Ureter (tissue), 1 donor: ENCODE results near the gene KLK14. TPM values are rescaled to one million over a fixed set of nuclear protein-coding genes. Genes with fewer than 3 reads are reported as not detected.

Source experiments
- DNase-seq: peaks from one replicate; pipeline ENCODE4 v3.0.0-alpha.2; 2020; ENCODE audit warnings: low spot score
- total RNA-seq: library from RNA; stranded (reverse); gene quantifications from one replicate; pipeline ENCODE4 v1.2.4, GENCODE V29; 2023
- donor health status: DM: yes; HTN: yes; CAD: no.

Gene KLK14
- total RNA-seq, 1 donor from 2014 or later = not detected

- DNase-seq = no peak
Measured at GRCh38 chr19:51086153-51086850, 3.6 kb upstream of the KLK14 start.

DNA sequence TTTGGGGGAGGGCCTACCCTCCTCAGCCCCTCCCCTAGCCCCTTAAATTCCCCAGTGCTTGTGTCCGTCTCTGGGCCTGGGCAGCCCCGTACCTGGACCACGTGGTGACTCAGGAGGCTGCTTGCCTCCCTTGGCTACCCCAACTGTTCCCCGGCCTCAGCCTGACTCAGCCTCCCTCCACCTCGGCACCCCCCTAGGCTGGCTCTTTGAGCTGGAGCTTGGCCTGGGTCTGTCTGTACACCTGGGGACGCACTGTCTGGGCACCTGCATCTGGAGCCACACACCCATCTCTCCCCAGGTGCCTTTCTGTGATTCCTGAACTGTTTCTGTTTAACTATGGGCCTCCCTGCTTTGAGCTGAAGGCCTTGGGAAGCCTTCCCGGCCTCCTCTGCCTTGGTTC, 1.8 kb upstream of the KLK14 start:
- no peak for DNase-seq

DNA sequence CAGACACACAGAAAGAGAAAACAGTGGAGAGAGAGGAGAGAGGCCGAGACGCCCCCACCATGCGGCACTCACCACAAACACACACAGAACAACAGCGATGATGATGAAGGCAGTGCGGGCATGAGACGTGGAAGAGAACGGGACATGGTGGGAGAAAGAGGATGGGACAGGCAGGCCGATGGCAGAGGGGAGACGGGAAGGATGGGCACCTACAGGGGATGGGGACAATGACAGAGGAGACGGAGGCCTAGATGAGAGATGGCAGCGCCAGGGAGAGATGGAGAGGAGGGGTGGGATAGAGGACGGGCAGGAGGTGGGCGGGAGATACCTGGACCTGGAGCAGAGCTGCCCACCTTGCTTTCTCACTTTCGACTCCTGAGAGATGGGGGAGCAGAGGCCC, 1.1 kb upstream of the KLK14 start:
- no peak for DNase-seq

GRCh38 chr19:51083181-51083580, 494 bp upstream of the KLK14 start:
- DNase-seq = no peak

DNA sequence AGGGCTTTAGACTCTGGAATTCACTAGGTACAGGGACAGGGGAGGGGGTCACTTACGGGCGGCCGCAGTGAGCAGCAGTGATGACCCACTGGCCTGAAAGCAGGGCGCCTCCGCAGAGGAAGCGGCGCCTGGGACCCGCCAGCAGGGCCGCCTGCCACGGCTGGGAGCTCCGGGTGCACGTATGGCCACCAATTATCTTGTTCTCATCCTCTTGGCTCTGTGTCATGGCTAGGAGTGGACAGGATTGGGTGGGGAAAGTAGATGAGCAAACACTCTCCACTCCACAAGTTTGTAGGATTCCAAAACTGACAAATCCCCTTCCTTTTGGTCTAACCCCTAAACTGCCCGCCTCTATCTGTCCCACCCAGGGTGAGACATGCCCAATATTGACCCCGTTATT, 1.2 kb downstream of the KLK14 start:
- DNase-seq = no peak

DNA sequence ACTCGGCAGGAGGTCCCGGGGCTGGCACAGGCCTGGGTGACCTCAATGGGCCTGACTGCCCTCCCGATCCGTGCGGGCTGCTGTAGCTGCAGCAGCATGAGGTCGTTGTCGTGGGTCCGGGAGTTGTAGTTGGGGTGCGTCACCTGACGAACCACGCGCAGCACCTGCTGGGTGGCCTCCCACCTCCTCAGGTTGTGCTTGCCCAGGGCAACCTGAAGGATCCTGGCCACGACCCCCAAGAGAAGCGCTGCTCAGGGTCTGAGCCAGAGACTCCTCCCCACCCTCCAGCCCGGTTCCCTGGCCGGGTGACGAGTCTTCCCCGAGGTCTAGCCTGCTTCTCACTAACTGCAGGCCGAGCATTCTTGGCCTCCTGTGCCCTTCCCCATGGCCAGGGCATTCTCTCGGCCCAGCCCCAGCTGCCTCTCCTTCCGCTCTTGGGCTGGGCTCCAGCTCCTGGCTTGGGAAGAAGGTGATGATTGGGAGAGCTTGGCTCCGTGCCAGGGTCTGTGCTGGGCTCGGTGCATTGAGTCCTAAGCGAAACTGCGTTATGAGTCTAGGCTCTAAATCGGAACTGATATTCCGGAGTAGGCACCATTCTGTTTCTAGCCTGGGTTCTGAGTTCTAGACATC, 3.1 kb downstream of the KLK14 start:
- no peak for DNase-seq

- no peak for DNase-seq
Measured at GRCh38 chr19:51078731-51079130, 4.0 kb downstream of the KLK14 start.

- no peak for DNase-seq
Measured at GRCh38 chr19:51078104-51078503, 4.6 kb downstream of the KLK14 start.

- no peak for DNase-seq
Measured at GRCh38 chr19:51076631-51077213, 6.0 kb downstream of the KLK14 start.

- no peak for DNase-seq
Measured at GRCh38 chr19:51075998-51076397, 6.7 kb downstream of the KLK14 start.

GRCh38 chr19:51071095-51071405, 11.6 kb downstream of the KLK14 start:
- DNase-seq = no peak

GRCh38 chr19:51070334-51071094, 12.2 kb downstream of the KLK14 start:
- DNase-seq = no peak

DNA sequence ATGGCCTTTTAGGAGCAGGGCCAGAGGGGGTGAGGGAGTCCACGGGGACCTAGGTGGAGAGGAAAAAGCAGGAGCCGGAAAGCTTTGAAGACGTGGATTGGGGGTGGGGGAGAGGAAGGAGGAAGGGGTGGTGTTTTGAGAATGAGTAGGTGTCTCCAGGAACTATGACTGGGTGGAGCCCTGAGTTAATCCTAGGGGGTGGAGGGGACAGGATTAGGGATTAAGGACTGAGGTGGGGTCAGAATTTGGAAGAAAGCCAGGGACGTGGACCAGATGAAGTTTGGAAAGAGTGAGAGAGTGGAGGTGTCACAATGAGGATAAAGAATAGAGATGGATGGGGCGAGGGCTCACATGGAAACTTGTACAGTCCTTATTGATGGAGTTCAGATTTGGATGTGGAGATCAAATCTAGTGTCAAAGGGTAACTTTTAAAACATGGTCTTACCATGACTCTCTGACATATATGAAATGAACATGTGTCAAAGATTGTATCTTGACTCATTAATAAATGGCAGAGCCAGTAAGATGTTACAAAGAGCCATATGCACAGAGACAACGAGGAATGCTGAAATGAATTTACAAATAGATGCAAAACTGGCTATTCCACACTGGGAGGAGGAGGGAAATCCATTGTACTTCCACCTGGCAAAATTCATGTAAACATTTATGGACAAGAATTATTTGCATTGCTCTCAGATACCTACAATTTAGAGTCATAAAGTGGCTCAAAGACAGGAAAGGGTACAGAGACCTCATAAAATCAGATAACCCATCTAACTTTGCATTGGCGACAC, 16.1 kb downstream of the KLK14 start:
- DNase-seq = no peak

DNA sequence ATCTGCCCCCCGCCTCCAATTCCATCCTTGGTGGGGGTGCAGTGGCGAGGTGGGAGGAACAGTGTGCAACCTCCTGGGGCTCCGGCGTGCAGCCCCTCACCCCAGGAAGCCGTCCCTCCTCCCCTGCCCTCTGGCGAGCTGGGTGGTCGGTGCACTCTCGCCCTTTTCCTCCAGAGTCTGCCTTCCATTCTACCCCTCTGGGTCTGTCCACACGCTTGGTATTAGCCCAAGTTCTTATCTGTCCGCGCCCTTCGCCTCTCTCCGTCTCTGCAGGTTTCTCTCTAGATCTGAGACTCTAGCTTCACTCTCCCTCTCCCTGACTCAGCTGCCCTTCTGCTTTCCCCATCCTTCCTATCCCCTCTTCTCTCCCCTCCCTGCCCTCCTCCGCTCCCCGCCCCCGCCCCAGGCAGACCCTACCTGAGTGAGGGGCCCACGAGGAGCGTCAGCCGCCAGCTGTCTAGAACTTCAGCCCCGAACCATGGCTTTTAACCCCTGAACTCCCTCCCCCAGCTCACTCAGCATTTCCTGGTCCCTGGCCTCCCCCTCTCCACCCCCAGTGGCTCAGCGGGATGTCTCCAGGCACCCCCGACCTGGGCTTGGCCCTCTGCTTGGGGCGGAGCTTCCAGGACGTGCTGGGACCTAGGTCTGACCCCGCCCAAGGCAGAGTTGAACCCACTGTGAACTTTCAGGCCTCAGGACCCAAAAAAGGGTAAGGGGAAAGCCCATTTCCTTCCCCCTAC, 17.3 kb downstream of the KLK14 start:
- DNase-seq = no peak

DNA sequence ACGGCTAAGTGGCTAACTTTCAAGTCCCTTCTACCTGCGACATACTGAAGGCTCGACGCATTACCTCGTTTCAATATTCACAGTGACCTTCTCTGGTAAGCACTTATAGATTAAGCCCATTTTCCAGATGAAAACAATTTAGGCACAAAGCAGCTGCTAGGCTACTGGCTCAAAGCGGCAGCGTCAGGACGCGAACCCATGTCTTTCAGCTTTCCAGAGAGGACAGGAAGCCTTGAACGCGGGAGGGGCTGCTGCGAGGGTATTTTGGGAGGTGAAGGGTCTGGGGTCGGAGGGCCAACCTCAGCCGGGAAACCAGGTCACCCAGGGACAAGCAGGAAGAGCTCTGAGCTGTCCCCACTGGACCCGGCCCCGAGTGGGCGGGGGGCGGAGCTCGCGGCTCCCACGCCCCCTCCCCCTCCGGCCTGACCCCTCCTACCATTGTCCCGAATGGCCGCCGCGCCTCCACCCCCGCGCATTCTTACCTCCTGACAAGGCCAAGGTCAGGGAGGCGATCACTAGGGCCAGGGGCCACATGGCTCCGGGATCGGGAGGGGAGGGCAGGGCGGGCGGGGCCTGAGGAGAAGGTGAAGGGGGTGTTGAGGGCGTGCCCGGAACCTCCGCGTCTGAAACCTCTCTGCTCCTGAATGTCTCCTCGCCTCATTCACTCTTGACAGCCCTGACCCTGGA, 18.0 kb downstream of the KLK14 start, which contains the start of gene KLK13:
TSS of gene KLK13 (minus strand) at position 559 of the 687 bp plus-strand sequence. CDS start at position 534, 25 bp downstream.
- DNase-seq = no peak

DNA sequence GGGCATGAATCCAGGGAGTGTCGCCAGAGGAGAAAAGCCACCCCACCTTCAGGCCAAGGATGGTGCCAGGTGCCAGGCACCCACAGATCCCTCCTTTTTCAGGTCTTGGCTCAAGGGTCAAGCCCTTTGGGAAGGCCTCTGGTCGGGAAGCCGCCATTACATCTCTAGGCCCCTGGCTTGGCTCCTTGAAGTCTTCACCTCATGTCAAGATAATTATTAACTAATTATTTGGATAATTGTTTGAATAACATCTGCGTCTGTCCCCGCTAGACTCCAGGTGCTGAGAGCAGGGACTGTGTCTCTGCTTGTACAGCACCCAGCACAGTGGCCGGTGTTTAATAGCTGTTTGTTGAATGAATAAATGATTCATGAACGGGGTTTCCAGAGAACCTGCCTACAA, 19.0 kb downstream of the KLK14 start:
- DNase-seq = no peak

DNA sequence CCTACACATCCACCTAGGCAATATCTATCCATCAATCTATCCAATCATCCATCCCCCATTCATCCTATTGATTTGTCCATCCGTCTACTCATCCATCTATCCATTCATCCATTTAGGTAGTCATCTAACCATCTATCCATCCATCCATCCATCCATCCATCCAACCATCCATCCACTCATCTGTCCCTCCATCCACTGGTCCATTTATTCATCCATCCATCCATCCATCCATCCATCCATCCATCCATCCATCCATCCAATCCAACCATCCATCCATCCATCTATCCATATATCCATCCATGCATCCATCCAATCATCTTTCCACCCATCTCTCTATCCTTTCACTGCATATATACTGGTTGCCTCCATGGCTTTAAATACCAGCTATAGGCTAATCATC, 21.7 kb downstream of the KLK14 start:
- DNase-seq = no peak

DNA sequence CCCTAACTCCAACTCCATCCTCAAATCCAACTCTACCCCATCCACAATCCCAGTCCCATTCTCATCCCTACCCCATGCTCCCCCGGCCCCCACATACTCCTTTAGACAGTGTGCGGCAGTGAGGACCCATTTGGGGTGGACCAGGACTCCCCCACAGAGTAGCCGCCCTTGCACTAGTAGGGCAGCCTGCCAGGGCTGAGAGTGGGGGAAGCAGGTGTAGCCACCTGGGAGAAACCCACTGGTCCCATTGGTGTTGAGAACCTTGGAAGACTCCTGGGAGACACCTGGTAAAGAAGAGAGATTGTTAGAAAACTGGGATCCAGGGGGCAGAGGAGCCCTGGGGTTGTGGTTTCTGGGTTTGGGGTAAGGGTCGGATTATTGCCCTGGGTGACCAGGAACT, 22.4 kb downstream of the KLK14 start:
- no peak for DNase-seq

DNA sequence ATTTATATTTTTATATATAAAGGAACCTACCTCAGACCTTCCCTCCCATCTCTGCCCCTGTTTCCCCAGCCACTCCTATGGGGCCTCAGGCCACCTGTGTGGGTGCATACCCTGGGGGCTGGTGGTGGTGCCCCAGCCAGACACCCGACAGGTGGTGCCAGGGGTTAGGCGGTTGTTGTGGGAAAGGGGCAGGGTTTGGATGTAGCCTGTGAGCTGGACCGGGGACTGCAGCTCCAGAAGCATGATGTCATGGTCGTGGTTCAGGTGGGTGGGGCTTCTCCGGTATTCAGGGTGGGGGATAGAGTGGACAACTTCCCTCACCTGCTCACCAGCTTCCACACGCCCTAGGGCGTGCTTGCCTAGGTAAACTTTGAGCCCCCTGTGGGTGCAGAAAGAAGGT, 23.0 kb downstream of the KLK14 start:
- DNase-seq = no peak

- DNase-seq = no peak
Measured at GRCh38 chr19:51055866-51056265, 26.8 kb downstream of the KLK14 start.

DNA sequence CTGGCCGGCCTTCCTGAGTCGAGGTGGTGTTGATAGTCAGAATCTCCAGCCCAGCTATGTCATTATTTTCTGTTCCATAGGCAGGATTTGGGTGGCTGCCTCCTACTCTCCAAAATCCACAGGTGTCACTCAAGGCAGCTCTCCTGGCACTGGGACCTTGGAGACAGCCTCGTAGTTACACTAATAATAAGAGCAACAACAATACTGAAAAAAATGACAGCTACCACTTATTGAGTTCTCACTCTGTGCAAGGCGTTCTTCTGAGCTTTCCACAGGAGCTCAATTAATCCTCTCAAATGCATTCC, 35.7 kb downstream of the KLK14 start:
- no peak for DNase-seq
